ENCODE results near the gene ZNF646.

- TF ChIP-seq POLR2A (IDR thresholded peaks at IDR 0.05; ENCODE audit: extremely low read depth, insufficient read length): no peak
- TF ChIP-seq CTCF (IDR thresholded peaks at IDR 0.05; ENCODE audit: low read depth, low read length): no peak
These were observed 51.6 kb downstream of the ZNF646 start for GRCh38 chr16:31125844-31126243.
